Uterus (tissue), 4 donors: ENCODE results near the gene UNC45B. TPM values are rescaled to one million over a fixed set of nuclear protein-coding genes. Genes with fewer than 3 reads are reported as not detected.
"Not testable (repeated sequence)": the region's sequence is repeated elsewhere in the genome, so short reads cannot be mapped to it uniquely, and the experiment has no call there.

Source experiments
- DNase-seq, 2 donors: peaks; one replicate each; pipeline ENCODE4 v3.0.0-alpha.2; 2019 to 2020
- H3K27ac ChIP-seq, 2 donors: fragments of 200-600 bp; sonication (generic); 1 replicate in 1 of 2; 2 replicates in 1 of 2; pipeline ENCODE4 v1.5.1; 2016 to 2018
- H3K27me3 ChIP-seq, 2 donors: fragments of 200-600 bp; sonication (generic); one replicate each; pipeline ENCODE4 v1.5.1; 2018 to 2019; ENCODE audit warnings: control low read depth in 1 of 2
- H3K36me3 ChIP-seq, 2 donors: fragments of 200-600 bp; sonication (generic); one replicate each; pipeline ENCODE4 v1.5.1; 2019; ENCODE audit warnings: control low read depth in 1 of 2
- H3K4me1 ChIP-seq, 2 donors: fragments of 200-600 bp; sonication (generic); one replicate each; pipeline ENCODE4 v1.5.1; 2018 to 2019; ENCODE audit warnings: control low read depth in 1 of 2
- H3K4me3 ChIP-seq, 2 donors: fragments of 200-600 bp; sonication (generic); 1 replicate in 1 of 2; 2 replicates in 1 of 2; pipeline ENCODE4 v1.5.1; 2018 to 2019; ENCODE audit warnings: mild to moderate bottlenecking in 1 of 2
- H3K9me3 ChIP-seq, 2 donors: fragments of 200-600 bp; sonication (generic); one replicate each; pipeline ENCODE4 v1.5.1; 2019; ENCODE audit warnings: control low read depth in 1 of 2
- POLR2A ChIP-seq, 2 donors: fragments of 450-650 bp; IDR thresholded peaks; one replicate each; pipeline ENCODE4 v1.6.1; 2016; ENCODE audit warnings: antibody characterized with exemption in 2 of 2, mild to moderate bottlenecking in 1 of 2, moderate library complexity in 1 of 2
- intact Hi-C: fragments of 100-400 bp; cut with DNase I; formaldehyde crosslinking; loops from one replicate; pipeline ENCODE4 v1.15.1; 2023; ENCODE audit warnings: low total_unique reads
- total RNA-seq, 4 donors: library from RNA; depleted of rRNA in 3 of 4; stranded (reverse); fragments of >200 nt in 3 of 4; gene quantifications; one replicate each; pipeline versions ENCODE4 v1.1.0 to v1.2.4, GENCODE V29; 2014 to 2023
- TF ChIP-seq, protein P1 (sequence below), 4 experiments: fragments of 200-600 bp in 2 of 4; fragments of 450-650 bp in 2 of 4; sonication (generic) in 2 of 4; IDR thresholded peaks; one replicate each; pipeline ENCODE4 v1.5.1; 2016 to 2019; ENCODE audit warnings: antibody characterized with exemption in 4 of 4, mild to moderate bottlenecking in 2 of 4, moderate library complexity in 1 of 4
- donor health status: DM: yes; HTN: yes; CAD: no.

The UNC45B gene
- total RNA-seq, 4 donors from 2014 or later: 0.21 to 0.55 TPM; not detected in 2

DNA sequence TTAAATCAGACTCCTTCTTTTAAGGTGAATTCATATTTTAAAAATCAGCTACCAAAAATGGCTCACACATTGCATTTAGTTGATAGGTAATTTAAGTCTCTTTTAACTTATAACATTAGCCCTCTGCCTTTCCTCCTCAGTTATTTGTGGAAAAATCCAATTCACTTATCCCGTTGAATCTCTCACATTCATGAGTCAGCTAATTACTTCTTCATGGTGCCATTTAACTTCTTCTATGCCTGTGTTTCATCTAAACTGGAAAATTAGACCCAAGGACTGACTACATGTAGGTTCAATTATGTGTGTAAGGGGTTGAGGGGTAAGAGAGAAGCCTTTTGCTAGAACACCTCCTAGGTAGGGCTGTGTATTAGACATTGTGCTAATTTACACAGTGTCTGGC, 76.8 kb downstream of the UNC45B start:
- Histone ChIP-seq H3K4me3 (no peak overlapping the region), H3K4me1 (no peaks in the 10 kb centered on the region), H3K9me3 (no peaks in the 10 kb centered on the region), H3K36me3 (no peaks in the 10 kb centered on the region), H3K27ac (no peak overlapping the region), H3K27me3 (no peaks in the 10 kb centered on the region)
- TF ChIP-seq, protein P1, sequence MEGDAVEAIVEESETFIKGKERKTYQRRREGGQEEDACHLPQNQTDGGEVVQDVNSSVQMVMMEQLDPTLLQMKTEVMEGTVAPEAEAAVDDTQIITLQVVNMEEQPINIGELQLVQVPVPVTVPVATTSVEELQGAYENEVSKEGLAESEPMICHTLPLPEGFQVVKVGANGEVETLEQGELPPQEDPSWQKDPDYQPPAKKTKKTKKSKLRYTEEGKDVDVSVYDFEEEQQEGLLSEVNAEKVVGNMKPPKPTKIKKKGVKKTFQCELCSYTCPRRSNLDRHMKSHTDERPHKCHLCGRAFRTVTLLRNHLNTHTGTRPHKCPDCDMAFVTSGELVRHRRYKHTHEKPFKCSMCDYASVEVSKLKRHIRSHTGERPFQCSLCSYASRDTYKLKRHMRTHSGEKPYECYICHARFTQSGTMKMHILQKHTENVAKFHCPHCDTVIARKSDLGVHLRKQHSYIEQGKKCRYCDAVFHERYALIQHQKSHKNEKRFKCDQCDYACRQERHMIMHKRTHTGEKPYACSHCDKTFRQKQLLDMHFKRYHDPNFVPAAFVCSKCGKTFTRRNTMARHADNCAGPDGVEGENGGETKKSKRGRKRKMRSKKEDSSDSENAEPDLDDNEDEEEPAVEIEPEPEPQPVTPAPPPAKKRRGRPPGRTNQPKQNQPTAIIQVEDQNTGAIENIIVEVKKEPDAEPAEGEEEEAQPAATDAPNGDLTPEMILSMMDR (IDR thresholded peaks at IDR 0.05): no peak
- no peak for TF ChIP-seq POLR2A (IDR thresholded peaks at IDR 0.05)
- no peak for DNase-seq
- intact Hi-C loops: no loop called here

DNA sequence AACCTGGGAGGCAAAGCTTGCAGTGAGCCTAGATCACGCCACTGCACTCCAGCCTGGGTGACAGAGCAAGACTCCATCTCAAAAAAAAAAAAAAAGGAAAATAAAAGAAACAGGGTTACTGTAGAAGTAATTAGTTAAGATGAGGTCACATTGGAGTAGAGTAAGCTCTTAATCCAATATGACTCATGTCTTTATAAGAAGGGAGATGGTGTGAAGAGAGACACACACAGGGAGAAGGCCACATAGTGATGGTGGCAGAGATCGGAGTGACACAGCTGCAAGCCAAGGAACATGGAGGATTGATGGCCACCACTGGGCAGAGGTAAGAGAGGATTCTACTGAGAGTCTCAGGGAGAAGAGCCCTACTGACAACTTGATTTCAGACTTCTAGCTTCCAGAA, 79.9 kb downstream of the UNC45B start:
- H3K4me1 ChIP-seq: no peaks in the 10 kb centered on the region
- TF ChIP-seq, protein P1 (IDR thresholded peaks at IDR 0.05): no peak
- TF ChIP-seq POLR2A (IDR thresholded peaks at IDR 0.05): no peak
- H3K36me3 ChIP-seq: no peaks in the 10 kb centered on the region
- intact Hi-C loops: no loop called here
- H3K27ac ChIP-seq: no peak overlapping the region
- H3K9me3 ChIP-seq: no peaks in the 10 kb centered on the region
- no peak for DNase-seq
- no peaks in the 10 kb centered on the region for H3K27me3 ChIP-seq
- no peak overlapping the region for H3K4me3 ChIP-seq

DNA sequence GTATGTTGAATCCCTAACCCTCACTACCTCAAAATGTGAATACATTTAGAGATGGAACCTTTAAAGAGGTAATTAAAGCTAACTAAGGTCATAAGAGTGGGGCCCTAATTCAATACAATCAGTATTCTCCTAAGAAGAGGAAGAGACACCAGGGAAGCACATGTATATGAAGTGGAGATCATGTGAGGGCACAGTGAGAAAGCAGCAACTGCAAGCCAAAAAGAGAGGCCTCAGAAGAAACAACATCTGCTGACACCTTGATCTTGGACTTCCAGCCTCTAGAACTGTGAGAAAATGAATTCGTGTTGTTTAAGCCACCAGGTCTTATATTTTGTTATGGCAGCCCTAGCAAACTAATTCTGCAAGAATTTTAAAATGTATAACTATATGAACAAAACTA, 82.0 kb downstream of the UNC45B start:
- Histone ChIP-seq H3K36me3 (no peaks in the 10 kb centered on the region), H3K9me3 (no peaks in the 10 kb centered on the region), H3K27me3 (no peaks in the 10 kb centered on the region), H3K4me3 (no peak overlapping the region), H3K27ac (no peak overlapping the region), H3K4me1 (no peaks in the 10 kb centered on the region)
- intact Hi-C loops: no loop called here
- no peak for DNase-seq
- TF ChIP-seq POLR2A (IDR thresholded peaks at IDR 0.05): no peak
- TF ChIP-seq, protein P1 (IDR thresholded peaks at IDR 0.05): no peak

DNA sequence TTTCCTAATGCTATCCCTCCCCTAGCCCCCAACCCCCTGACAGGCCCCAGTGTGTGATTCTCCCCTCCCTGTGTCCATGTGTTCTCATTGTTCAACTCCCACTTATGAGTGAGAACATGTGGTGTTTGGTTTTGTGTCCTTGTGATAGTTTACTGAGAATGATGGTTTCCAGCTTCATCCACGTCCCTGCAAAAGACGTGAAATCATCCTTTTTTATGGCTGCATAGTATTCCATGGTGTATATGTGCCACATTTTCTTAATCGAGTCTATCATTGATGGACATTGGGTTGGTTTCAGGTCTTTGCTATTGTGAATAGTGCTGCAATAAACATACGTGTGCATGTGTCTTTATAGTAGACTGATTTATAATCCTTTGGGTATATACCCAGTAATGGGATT, 86.7 kb downstream of the UNC45B start:
- DNase-seq, H3K4me3 ChIP-seq, H3K27ac ChIP-seq, intact Hi-C loops, H3K4me1 ChIP-seq, H3K9me3 ChIP-seq, H3K27me3 ChIP-seq, H3K36me3 ChIP-seq: not testable (repeated sequence)

DNA sequence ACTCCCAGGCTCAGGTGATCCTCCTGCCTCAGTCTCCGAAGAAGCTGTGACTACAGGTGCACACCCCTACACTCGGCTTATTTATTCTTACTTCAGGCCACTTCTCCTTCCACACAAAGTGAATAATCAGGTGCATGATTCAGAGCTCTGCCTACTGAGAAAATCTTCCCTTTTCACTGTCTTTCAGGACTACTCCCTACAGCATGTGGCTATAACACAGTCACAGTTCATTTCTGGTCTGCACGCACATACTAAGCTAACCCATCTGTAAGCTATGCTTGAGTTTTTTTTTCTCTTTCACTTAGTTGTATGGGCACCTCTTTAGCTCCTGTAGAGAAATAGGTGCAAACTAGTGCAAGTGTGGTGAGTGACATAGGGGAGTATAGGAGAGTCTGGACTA, 87.7 kb downstream of the UNC45B start:
- H3K27me3 ChIP-seq: no peaks in the 10 kb centered on the region
- H3K4me3 ChIP-seq: no peak overlapping the region
- DNase-seq: no peak
- H3K36me3 ChIP-seq: no peaks in the 10 kb centered on the region
- no peaks in the 10 kb centered on the region for H3K9me3 ChIP-seq
- intact Hi-C loops: no loop called here
- H3K4me1 ChIP-seq: no peaks in the 10 kb centered on the region
- TF ChIP-seq, protein P1 (IDR thresholded peaks at IDR 0.05): no peak
- TF ChIP-seq POLR2A (IDR thresholded peaks at IDR 0.05): no peak
- no peak overlapping the region for H3K27ac ChIP-seq

DNA sequence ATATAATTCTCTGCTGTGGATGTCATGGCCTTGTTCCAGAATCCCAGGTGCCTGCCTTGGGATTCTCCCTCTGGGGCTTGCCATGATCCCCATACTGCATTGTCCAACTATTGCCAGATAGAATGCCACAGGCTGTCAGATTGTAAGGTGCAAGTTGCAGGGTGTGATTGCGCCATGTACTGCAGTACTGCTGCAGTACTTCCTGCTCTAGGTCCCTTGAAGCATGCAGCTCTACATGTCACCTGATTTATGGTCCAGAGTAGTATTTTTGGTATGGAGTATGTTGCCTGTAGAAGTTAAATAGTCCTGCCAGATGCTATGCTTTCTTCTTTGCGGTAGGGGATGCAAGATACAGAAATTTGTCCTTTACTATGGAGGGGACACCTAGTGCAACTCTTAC, 88.3 kb downstream of the UNC45B start:
- H3K9me3 ChIP-seq: no peaks in the 10 kb centered on the region
- no peaks in the 10 kb centered on the region for H3K27me3 ChIP-seq
- no peaks in the 10 kb centered on the region for H3K4me1 ChIP-seq
- no peaks in the 10 kb centered on the region for H3K36me3 ChIP-seq
- H3K4me3 ChIP-seq: no peak overlapping the region
- no peak for TF ChIP-seq POLR2A (IDR thresholded peaks at IDR 0.05)
- intact Hi-C loops: no loop called here
- H3K27ac ChIP-seq: no peak overlapping the region
- DNase-seq: no peak
